Lung microvascular endothelial cell (primary cell): ENCODE measurements around the gene ADORA1. TPM values are rescaled to one million over a fixed set of nuclear protein-coding genes. Genes with fewer than 3 reads are reported as not detected.

Experiments used
- DNase-seq, 2 donors: peaks; one replicate each; pipeline versions ENCODE4 v3.0.0 to v3.0.0-alpha.2; 2010; ENCODE audit warnings: low read depth in 2 of 2
- total RNA-seq: library from RNA; depleted of rRNA; stranded (reverse); fragments of >200 nt; gene quantifications from 2 replicates; pipeline ENCODE4 v1.2.1, GENCODE V29; 2014

ADORA1 gene
- total RNA-seq, 1 donor from 2014 or later = not detected

GRCh38 chr1:203156280-203156679 is 28.8 kb downstream of the ADORA1 start:
- DNase-seq = no peak

- DNase-seq = no peak
Observed at GRCh38 chr1:203158423-203158822, 30.9 kb downstream of the ADORA1 start.

DNA sequence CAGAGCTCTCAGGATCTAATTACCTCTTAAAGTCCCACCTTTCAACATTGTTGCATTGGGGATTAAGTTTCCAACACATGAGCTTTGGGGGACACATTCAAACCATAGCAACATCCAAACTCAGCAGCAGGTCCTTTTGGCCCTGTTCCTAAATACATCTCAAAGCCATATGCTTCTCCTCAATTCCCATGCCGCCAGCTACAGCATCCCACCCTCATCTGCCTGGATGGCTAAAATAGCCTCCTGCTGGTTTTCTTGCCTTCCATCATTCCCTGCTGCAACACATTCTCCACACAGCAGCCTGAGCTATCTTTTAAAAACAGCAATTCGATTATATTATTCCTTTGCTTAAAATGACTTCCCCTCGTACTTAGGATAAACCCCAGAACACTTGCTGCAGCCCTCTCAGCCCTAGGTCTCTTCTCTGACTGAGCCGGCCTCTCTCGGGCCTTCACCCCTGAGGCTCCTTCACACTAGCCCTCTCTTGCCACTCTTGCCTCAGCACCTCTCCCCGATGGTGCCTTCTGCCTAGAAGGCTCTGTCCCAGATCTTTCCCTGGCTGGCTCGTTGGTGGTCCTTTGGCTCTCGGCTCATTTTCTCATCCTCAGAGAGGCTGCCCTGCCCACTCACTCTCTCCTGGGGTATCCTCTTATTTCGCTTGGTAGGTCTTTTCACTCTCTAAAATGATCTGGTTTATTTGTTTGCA is 31.6 kb downstream of the ADORA1 start:
- DNase-seq = no peak

DNA sequence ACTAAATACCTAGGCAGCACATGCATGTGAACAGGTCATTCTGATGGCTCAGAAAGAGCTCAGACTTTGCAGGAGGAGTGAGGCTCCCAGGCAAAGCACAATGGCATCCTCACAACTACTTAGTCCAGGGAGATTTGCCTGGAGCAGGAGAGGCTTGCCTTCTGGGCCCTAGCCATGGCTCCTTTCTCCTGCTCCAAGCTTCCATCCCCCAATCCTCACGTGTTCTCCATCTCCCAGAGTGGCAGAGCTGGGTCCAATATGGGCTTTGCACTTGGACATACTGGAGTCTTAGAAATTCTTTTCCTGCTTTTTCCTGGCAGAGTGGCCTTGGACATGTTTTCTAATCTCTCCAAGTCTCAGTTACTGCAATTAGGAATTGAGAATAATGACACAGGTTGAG is 32.3 kb downstream of the ADORA1 start:
- no peak for DNase-seq

DNA sequence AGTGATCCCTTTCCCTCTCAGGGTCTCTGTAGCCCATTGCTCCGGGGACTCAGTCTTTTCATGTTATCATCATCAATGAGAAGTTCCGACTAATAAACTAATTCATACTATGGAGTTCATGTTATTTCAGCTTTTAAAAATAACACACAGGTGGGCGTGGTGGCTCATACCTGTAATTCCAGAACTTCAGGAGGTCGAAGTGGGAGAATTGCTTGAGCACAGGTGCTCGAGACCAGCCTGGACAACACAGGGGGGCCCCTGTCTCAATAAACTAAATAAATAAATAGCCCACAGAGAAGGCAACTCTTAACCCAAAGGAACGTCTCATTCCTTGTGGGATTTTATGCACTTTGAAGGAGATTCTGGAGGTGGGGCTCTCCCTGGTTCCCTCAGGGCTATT is 33.6 kb downstream of the ADORA1 start:
- no peak for DNase-seq

- no peak for DNase-seq
Observed at GRCh38 chr1:203161703-203162102, 34.2 kb downstream of the ADORA1 start.

DNA sequence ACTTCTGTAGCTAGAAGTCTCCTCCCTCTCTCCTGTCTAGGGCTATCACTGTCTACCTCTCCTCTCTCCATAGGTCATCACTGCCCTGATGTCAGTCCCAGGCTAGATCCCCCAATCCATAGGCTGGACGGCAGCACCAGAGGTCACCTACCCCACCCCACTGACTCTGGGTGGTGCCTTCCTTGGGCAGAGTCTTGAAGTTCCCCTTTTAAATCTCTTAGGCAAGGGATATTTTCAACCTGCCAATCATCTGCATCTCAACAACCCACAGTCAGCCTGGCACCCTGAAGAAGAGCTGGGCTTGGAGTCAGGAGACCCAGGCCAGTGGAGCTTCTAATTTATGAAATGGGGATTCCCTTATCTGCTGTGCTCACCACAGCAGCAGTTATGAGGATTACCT is 34.9 kb downstream of the ADORA1 start:
- DNase-seq = no peak

DNA sequence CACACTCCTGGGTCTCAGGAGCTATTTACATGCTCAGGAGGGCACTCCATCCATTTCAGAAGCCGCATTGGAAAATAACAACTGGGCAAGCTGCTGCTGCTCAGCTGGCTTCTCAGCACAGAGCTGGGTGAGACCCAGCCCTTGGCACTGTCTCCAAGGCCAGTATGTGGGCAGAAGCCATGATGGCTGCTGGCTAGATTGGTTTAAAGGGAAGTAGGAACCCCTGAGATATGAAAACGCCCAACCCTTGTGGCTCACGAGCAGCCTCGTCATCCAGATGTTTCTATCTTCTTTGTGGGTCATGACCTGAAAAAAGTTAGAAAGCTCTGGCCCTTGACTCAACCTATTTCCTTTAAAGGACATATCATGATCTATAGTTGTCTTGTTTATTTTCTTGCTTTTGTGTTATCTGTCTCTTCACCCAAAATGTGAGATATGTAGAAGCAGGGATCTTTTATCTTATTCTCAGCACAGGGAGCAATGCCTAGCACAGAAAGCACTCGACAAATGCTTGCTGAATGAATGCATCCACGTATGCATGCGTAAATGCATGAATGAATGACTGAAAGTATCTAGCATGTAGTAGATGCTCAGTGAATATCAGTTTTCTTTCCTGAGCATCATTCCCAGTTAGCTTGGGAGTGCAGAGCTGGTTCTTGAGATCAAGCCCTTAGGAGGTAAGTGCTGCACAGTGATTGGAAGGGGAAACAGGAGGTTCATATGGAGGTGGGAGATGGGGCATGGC is 36.5 kb downstream of the ADORA1 start:
- no peak for DNase-seq

GRCh38 chr1:203165101-203165799 is 37.7 kb downstream of the ADORA1 start:
- no peak for DNase-seq

GRCh38 chr1:203165800-203166161 is 38.3 kb downstream of the ADORA1 start:
- no peak for DNase-seq

- no peak for DNase-seq
Observed at GRCh38 chr1:203166192-203166940, 38.8 kb downstream of the ADORA1 start.

DNA sequence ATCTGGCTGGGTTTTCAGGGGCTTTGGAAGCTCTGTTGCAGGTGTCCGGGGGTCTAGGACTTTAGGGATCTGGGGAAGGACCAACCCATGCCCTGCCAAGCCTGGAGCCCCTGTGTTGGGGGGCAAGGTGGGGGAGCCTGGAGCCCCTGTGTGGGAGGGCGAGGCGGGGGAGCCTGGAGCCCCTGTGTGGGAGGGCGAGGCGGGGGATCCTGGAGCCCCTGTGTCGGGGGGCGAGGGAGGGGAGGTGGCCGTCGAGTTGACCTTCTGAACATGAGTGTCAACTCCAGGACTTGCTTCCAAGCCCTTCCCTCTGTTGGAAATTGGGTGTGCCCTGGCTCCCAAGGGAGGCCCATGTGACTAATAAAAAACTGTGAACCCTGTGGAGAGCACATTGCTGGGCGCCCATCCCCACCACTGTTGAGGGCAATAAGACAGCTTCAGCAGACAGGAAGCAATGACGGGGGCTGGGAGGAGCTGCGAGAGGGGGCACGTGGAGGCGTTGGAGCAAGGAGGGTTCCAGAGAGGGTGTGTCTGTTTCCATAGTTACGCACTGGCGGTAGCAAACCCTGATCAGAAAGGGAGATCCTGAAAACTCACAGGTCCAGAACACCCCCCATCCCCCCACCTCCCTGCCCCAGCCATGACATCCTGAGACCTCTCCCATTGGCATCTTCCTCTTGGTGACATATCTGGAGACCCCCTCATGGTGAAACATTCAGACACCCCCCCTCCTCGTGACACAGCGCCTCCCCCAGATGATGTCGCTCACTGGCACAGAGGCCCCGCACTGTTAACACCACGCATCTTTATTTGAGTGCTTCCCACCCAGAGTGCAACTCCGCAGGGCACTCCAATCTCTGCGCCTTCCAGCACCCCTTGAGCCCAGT is 39.7 kb downstream of the ADORA1 start:
- no peak for DNase-seq

DNA sequence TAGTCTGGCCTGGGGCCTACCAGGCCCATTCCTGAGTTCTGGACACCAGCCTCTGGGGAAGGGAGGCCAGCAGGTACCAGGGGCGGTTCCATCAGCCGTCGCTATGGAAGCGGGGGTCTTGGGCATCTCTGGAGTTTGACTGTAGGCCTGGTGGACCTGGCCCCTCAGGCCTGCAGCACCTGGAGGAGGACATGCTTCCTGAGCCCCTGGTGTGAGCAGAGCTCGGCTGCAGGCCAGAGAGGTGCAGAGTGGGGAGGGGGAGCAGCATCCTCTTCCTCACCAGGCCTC is 40.3 kb downstream of the ADORA1 start:
- DNase-seq = no peak

GRCh38 chr1:203168256-203168786 is 40.8 kb downstream of the ADORA1 start:
- no peak for DNase-seq

DNA sequence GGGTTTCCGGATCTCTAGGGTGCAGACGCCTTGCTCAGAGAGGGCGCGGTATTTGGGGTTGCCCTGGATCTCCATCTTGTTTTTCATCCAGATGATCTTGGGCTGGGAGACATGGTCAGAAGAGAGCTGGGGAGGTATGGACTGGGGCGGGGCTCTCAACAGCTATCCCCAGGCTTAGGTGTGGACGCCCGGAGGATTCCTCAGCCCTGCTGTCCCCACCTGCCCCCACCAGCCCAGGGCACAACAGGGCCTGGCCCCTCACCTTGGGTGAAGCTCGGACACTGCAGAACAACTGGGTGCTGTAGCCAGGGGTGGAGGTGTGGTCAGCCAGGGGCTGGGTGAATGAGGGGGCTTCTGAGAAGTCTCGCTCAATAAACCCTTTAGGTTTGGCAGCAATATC is 41.5 kb downstream of the ADORA1 start:
- DNase-seq = no peak

DNA sequence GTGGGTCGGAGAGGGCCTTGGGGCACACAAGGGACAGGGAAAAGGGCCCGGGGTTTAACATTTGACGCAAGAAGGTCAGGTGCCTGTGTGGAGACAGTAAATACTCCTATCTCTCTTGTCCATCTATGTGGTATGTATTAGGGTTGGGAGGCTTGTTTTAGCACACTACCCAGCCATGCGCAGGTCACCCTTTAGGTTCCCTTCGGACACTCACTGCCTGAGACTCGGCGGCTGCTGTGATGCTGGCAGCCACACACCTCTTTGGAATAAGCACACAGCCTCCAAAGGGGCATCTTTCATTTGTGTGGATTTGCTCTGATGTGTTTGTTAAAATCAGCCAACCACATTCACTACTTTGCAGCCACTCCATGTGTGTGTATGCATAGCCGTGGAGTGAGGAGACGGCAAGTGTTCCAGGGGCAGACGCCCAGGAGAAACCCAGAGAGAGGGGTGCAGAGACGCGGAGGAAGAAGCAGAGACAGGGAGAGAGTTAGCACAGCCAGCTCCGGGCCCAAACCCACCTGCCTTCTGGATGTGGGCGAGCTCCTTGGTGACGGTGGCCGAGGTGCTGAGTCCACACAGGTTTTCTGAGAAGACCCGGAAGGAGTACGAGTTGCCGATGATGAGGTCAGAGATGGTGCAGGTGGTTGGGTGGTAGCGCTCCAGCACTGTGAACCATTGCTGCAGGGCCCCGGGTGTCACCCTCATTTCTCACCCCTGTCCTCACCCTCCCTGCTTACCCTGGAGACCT is 42.4 kb downstream of the ADORA1 start:
- no peak for DNase-seq

GRCh38 chr1:203170625-203171330 is 43.3 kb downstream of the ADORA1 start:
- DNase-seq = no peak

DNA sequence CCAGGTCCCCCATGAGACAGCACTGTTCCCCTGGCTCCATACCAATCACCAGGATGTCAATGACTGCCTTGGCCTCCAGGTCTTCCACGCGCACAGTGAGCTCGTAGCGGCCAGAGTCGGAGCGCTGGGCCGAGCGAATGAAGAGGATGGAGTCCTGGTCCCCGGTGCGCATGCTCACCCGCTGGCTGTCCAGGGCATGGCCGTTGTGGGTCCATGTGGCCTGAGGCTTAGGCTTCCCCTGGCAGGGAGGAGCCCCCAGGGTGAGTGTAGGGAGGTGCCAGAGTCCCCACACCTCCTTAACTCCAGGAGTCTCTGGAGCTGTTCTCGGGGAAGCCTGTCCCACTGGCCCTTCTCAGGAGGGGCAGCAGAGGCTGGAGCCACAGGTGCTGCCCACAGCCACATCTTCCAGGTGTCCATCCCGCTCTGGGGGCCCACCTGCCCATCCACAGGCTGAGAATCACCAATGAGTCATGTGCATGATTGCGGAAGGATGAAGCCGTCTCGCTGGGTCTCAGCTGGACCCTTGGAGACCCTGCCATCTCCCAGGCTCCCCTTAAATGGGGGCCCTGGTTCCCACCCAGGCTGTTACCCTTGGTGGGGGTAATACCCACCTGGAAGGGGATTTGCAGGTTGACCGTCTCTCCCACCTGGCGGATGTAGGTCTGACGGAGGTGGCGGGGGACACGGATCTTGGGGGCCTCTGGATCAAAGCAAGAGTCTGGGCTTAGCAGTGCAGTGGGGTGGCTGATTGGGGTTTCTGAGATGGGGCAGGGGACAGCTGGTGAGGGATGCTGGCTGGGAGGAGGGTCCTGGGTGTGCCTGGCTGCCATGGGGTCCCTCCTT is 44.0 kb downstream of the ADORA1 start:
- DNase-seq = no peak
